H9 (cell line): ENCODE results near the gene DCUN1D2. TPM values are rescaled to one million over a fixed set of nuclear protein-coding genes. Genes with fewer than 3 reads are reported as not detected.

Experiments used
- DNase-seq: peaks from one replicate; pipeline ENCODE4 v3.0.0-alpha.2; 2017
- H2AFZ ChIP-seq: one replicate; pipeline ENCODE4 v1.6.1; 2013; ENCODE audit warnings: mild to moderate bottlenecking, low read length, control low read depth, moderate library complexity
- H2AK5ac ChIP-seq: 2 replicates; pipeline ENCODE4 v1.6.1; 2013; ENCODE audit warnings: low read length, control low read depth, mixed read lengths; ENCODE audit not compliant: insufficient read length
- H2BK120ac ChIP-seq: one replicate; pipeline ENCODE4 v1.6.1; 2013; ENCODE audit warnings: low read depth, mild to moderate bottlenecking, low read length, control low read depth, inconsistent platforms; ENCODE audit not compliant: poor library complexity, severe bottlenecking
- H2BK12ac ChIP-seq: 2 replicates; pipeline ENCODE4 v1.6.1; 2013; ENCODE audit warnings: low read length, control low read depth, mixed read lengths, low read depth; ENCODE audit not compliant: insufficient read length
- H2BK15ac ChIP-seq: 2 replicates; pipeline ENCODE4 v1.6.1; 2013; ENCODE audit warnings: low read depth, low read length, control low read depth
- H2BK20ac ChIP-seq: one replicate; pipeline ENCODE4 v1.6.1; 2013; ENCODE audit warnings: low read depth, mild to moderate bottlenecking, low read length, control low read depth, inconsistent platforms; ENCODE audit not compliant: poor library complexity, severe bottlenecking
- H2BK5ac ChIP-seq: 2 replicates; pipeline ENCODE4 v1.6.1; 2013; ENCODE audit warnings: low read length, control low read depth, mixed read lengths; ENCODE audit not compliant: insufficient read length
- H3K14ac ChIP-seq: 2 replicates; pipeline ENCODE4 v1.6.1; 2013; ENCODE audit warnings: low read length, control low read depth; ENCODE audit not compliant: insufficient read depth
- H3K18ac ChIP-seq: 2 replicates; pipeline ENCODE4 v1.6.1; 2013; ENCODE audit warnings: low read depth, mild to moderate bottlenecking, mixed read lengths, low read length, control low read depth; ENCODE audit not compliant: insufficient read length
- H3K23ac ChIP-seq: 2 replicates; pipeline ENCODE4 v1.6.1; 2013; ENCODE audit warnings: low read length, control low read depth, mixed read lengths, low read depth; ENCODE audit not compliant: insufficient read length
- H3K23me2 ChIP-seq: 2 replicates; pipeline ENCODE4 v1.6.1; 2013; ENCODE audit warnings: low read depth, mild to moderate bottlenecking, mixed read lengths, low read length, control low read depth; ENCODE audit not compliant: insufficient read length, poor library complexity, severe bottlenecking
- H3K27ac ChIP-seq: 2 replicates; pipeline ENCODE4 v1.5.1; 2013; ENCODE audit warnings: low read length, control low read depth, mixed read lengths, low read depth; ENCODE audit not compliant: insufficient read length
- H3K27me3 ChIP-seq: 2 replicates; pipeline ENCODE4 v1.6.1; 2013; ENCODE audit warnings: low read length, control low read depth, inconsistent platforms; ENCODE audit not compliant: insufficient read depth
- H3K4ac ChIP-seq: 2 replicates; pipeline ENCODE4 v1.6.1; 2013; ENCODE audit warnings: low read depth, mild to moderate bottlenecking, control low read depth, inconsistent platforms, low read length, moderate library complexity
- H3K4me1 ChIP-seq: 2 replicates; pipeline ENCODE4 v1.6.1; 2013; ENCODE audit warnings: low read length, control low read depth, inconsistent platforms; ENCODE audit not compliant: insufficient read depth
- H3K4me2 ChIP-seq: 2 replicates; pipeline ENCODE4 v1.6.1; 2013; ENCODE audit warnings: low read length, control low read depth, mixed read lengths; ENCODE audit not compliant: insufficient read length, insufficient read depth
- H3K56ac ChIP-seq: 2 replicates; pipeline ENCODE4 v1.6.1; 2013; ENCODE audit warnings: low read depth, mild to moderate bottlenecking, mixed read lengths, low read length, control low read depth; ENCODE audit not compliant: insufficient read length
- H3K79me1 ChIP-seq: 2 replicates; pipeline ENCODE4 v1.6.1; 2013; ENCODE audit warnings: low read depth, mild to moderate bottlenecking, moderate library complexity, low read length, control low read depth, inconsistent platforms; ENCODE audit not compliant: insufficient read depth, poor library complexity, severe bottlenecking
- H3K79me2 ChIP-seq: 2 replicates; pipeline ENCODE4 v1.6.1; 2013; ENCODE audit warnings: low read length, control low read depth, inconsistent platforms; ENCODE audit not compliant: insufficient read depth
- H3K9ac ChIP-seq: 2 replicates; pipeline ENCODE4 v1.6.1; 2013; ENCODE audit warnings: low read length, control low read depth, mixed read lengths; ENCODE audit not compliant: insufficient read length; ENCODE audit errors: extremely low read depth
- H3K9me3 ChIP-seq: one replicate; pipeline ENCODE4 v1.6.1; 2013; ENCODE audit warnings: low read depth, low read length, inconsistent platforms; ENCODE audit not compliant: control insufficient read depth
- H3T11ph ChIP-seq: one replicate; pipeline ENCODE4 v1.6.1; 2013; ENCODE audit warnings: mild to moderate bottlenecking, low read length, control low read depth, inconsistent platforms
- H4K20me1 ChIP-seq: one replicate; pipeline ENCODE4 v1.6.1; 2013; ENCODE audit not compliant: control insufficient read depth, insufficient read length, insufficient read depth
- H4K5ac ChIP-seq: 2 replicates; pipeline ENCODE4 v1.6.1; 2013; ENCODE audit warnings: low read depth, mild to moderate bottlenecking, mixed read lengths, low read length, control low read depth; ENCODE audit not compliant: insufficient read length
- H4K8ac ChIP-seq: replicated peaks from 2 replicates; pipeline ENCODE4 v1.6.1; 2013; ENCODE audit warnings: low read length, control low read depth, mixed read lengths, low read depth; ENCODE audit not compliant: insufficient read length
- H4K91ac ChIP-seq: 2 replicates; pipeline ENCODE4 v1.6.1; 2013; ENCODE audit warnings: low read depth, mild to moderate bottlenecking, moderate library complexity, mixed read lengths, low read length, control low read depth; ENCODE audit not compliant: insufficient read length
- H3K27ac Mint-ChIP-seq, 3 experiments: 2 replicates in 2 of 3; 3 replicates in 1 of 3; pipeline ENCODE4 v1.8.0; 2020 to 2021; ENCODE audit warnings: mixed read lengths in 3 of 3, mild to moderate bottlenecking in 1 of 3, moderate library complexity in 1 of 3
- H3K27me3 Mint-ChIP-seq: 2 replicates; pipeline ENCODE4 v1.8.0; 2021; ENCODE audit warnings: low read depth, mild to moderate bottlenecking, moderate library complexity, mixed read lengths
- H3K36me3 Mint-ChIP-seq, 3 experiments: 2 replicates in 2 of 3; 3 replicates in 1 of 3; pipeline ENCODE4 v1.8.0; 2020 to 2021; ENCODE audit warnings: low read depth in 3 of 3, mixed read lengths in 3 of 3; ENCODE audit not compliant: insufficient read depth in 1 of 3
- H3K4me1 Mint-ChIP-seq, 2 experiments: 2 replicates each; pipeline ENCODE4 v1.8.0; 2020; ENCODE audit warnings: mixed read lengths in 2 of 2
- H3K4me3 Mint-ChIP-seq, 2 experiments: 2 replicates in 1 of 2; 3 replicates in 1 of 2; pipeline ENCODE4 v1.8.0; 2020 to 2021; ENCODE audit warnings: mild to moderate bottlenecking in 2 of 2, mixed read lengths in 2 of 2, moderate library complexity in 1 of 2
- H3K9me3 Mint-ChIP-seq, 2 experiments: 2 replicates in 1 of 2; 3 replicates in 1 of 2; pipeline ENCODE4 v1.8.0; 2020; ENCODE audit warnings: mild to moderate bottlenecking in 2 of 2, mixed read lengths in 2 of 2, moderate library complexity in 1 of 2
- WGBS: extraction: QIAGEN DNeasy Blood & Tissue Kit; methylation state at CpG from one replicate; pipeline ENCODE4 v1.1.7; 2013; ENCODE audit warnings: missing lambda C conversion rate, low lambda C conversion rate, mixed read lengths; ENCODE audit not compliant: insufficient read length; ENCODE audit errors: extremely low coverage; 5-methylcytosine and 5-hydroxymethylcytosine counted together
- total RNA-seq: library from RNA; stranded (reverse); gene quantifications from 2 replicates; pipeline ENCODE4 v1.2.1, GENCODE V29; 2021
- TF ChIP-seq, protein P1 (sequence below): fragments of 200-600 bp; sonication (generic); conservative IDR thresholded peaks from 3 replicates; pipeline ENCODE4 v1.8.0; 2021; ENCODE audit warnings: antibody characterized with exemption, mild to moderate bottlenecking

Gene DCUN1D2
- total RNA-seq, 1 experiment from 2014 or later: 36.8 TPM

DNA sequence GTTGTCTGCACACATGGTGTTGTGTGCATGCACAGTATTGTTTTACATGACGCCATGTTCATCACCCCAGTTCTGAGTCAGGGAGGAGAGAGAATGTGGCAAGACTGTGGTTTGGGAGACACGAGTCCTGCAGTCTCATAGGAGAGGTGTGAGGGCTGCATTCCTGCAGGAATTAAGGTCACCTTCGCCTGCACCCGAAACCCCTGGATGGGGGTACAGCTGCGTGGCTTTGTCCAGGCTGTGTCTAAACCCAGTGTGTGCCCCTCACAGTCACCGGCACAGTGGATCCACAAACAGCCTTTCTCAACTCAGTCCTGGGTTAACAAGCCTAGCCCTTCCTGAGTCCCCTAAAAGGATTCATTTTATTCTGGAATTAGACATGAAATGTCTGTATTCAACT is 42.9 kb downstream of the DCUN1D2 start:
- Mint-ChIP-seq H3K27me3 (no peaks in the 10 kb centered on the region; the same call in 1 of the 2 replicates), H3K27ac (peak overlapping the region in 1 of 3 experiments; percentile 10; a peak in 1 of 7 replicates), H3K4me1 (peaks cover 2 to 10% of the 10 kb centered on the region in 2 experiments; a peak in 3 of 4 replicates), H3K4me3 (no peak overlapping the region), H3K36me3 (peaks cover 9 to 17% (median 11%) of the 10 kb centered on the region in 3 experiments; a peak in 6 of 7 replicates), H3K9me3 (peaks cover 0 to 4% of the 10 kb centered on the region in 2 experiments; a peak in 1 of 5 replicates)
- H3K23me2 ChIP-seq: no peaks in the 10 kb centered on the region
- no peaks in the 10 kb centered on the region for H4K20me1 ChIP-seq
- H3K9me3 ChIP-seq: no peaks in the 10 kb centered on the region
- H2BK120ac ChIP-seq: no peak overlapping the region
- WGBS: no CpG with 5 or more reads among the region's 6 CpGs
- H4K8ac ChIP-seq: no peak overlapping the region
- no peak overlapping the region for H4K91ac ChIP-seq
- H2BK15ac ChIP-seq: no peak overlapping the region
- H3K79me1 ChIP-seq: no peaks in the 10 kb centered on the region
- H3K4ac ChIP-seq: no peak overlapping the region
- H3T11ph ChIP-seq: no peak overlapping the region
- TF ChIP-seq, protein P1, sequence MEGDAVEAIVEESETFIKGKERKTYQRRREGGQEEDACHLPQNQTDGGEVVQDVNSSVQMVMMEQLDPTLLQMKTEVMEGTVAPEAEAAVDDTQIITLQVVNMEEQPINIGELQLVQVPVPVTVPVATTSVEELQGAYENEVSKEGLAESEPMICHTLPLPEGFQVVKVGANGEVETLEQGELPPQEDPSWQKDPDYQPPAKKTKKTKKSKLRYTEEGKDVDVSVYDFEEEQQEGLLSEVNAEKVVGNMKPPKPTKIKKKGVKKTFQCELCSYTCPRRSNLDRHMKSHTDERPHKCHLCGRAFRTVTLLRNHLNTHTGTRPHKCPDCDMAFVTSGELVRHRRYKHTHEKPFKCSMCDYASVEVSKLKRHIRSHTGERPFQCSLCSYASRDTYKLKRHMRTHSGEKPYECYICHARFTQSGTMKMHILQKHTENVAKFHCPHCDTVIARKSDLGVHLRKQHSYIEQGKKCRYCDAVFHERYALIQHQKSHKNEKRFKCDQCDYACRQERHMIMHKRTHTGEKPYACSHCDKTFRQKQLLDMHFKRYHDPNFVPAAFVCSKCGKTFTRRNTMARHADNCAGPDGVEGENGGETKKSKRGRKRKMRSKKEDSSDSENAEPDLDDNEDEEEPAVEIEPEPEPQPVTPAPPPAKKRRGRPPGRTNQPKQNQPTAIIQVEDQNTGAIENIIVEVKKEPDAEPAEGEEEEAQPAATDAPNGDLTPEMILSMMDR: no peak
- H2BK20ac ChIP-seq: no peak overlapping the region
- H3K27me3 ChIP-seq: no peaks in the 10 kb centered on the region
- no peak overlapping the region for H2AFZ ChIP-seq
- no peaks in the 10 kb centered on the region for H3K79me2 ChIP-seq
- H3K9ac ChIP-seq: no peak overlapping the region
- H4K5ac ChIP-seq: no peak overlapping the region
- no peak for DNase-seq
- no peak overlapping the region for H2BK5ac ChIP-seq
- no peak overlapping the region for H3K4me2 ChIP-seq
- no peak overlapping the region for H2BK12ac ChIP-seq
- no peak overlapping the region for H3K18ac ChIP-seq
- H3K23ac ChIP-seq: no peak overlapping the region
- no peaks in the 10 kb centered on the region for H3K4me1 ChIP-seq
- H3K14ac ChIP-seq: no peak overlapping the region
- no peak overlapping the region for H3K56ac ChIP-seq
- no peak overlapping the region for H3K27ac ChIP-seq
- H2AK5ac ChIP-seq: no peak overlapping the region
